GM12864 (cell line): ENCODE data around the gene FKBP1A.

Source experiments
- DNase-seq: peaks from one replicate; pipeline ENCODE4 v3.0.0-alpha.2; 2011; ENCODE audit warnings: low read depth
- H3K4me3 ChIP-seq: 2 replicates; pipeline ENCODE4 v1.5.1; 2011; ENCODE audit warnings: mild to moderate bottlenecking, low read depth, low read length, control low read depth
- TF ChIP-seq, protein P1 (sequence below): IDR thresholded peaks from 2 replicates; pipeline ENCODE4 v1.5.1; 2011; ENCODE audit warnings: low read depth, mild to moderate bottlenecking, moderate library complexity, low read length, control low read depth, inconsistent platforms; ENCODE audit errors: missing control alignments

The FKBP1A gene

DNA sequence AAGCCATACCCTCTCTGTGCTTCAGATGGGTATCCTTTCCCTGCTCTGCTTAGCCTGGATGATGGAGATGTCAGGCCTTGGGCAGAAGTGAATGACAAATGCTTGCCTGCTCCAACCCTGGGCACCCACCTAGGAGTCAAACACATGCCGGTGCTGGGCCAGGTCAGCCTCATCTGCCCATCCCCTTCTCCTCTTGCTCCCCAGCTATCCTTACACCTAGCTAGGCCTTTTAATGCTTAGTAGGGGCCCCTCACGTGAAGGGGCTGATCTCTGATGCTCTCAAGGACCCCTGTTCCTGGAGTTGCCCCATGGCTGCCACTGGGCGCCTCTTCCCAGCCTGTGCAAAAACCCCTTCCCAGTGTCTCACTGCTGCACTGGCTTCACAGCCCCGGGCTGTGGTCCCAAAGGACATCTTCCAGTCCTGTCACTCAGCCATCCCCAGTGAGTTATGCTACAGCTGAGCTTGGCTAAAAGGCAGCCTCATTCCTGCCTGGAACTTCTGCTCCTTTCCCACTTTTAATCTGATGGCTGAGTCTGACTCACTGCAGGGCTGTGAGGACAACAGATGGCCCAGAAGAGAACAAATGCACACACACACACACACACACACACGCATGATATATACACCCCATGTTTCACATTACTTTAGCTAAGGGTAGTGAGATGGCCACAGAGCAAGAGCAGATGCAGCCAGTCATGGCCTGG, 51.1 kb downstream of the FKBP1A start:
- no peak overlapping the region for H3K4me3 ChIP-seq
- DNase-seq: no peak
- TF ChIP-seq, protein P1, sequence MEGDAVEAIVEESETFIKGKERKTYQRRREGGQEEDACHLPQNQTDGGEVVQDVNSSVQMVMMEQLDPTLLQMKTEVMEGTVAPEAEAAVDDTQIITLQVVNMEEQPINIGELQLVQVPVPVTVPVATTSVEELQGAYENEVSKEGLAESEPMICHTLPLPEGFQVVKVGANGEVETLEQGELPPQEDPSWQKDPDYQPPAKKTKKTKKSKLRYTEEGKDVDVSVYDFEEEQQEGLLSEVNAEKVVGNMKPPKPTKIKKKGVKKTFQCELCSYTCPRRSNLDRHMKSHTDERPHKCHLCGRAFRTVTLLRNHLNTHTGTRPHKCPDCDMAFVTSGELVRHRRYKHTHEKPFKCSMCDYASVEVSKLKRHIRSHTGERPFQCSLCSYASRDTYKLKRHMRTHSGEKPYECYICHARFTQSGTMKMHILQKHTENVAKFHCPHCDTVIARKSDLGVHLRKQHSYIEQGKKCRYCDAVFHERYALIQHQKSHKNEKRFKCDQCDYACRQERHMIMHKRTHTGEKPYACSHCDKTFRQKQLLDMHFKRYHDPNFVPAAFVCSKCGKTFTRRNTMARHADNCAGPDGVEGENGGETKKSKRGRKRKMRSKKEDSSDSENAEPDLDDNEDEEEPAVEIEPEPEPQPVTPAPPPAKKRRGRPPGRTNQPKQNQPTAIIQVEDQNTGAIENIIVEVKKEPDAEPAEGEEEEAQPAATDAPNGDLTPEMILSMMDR: no peak

DNA sequence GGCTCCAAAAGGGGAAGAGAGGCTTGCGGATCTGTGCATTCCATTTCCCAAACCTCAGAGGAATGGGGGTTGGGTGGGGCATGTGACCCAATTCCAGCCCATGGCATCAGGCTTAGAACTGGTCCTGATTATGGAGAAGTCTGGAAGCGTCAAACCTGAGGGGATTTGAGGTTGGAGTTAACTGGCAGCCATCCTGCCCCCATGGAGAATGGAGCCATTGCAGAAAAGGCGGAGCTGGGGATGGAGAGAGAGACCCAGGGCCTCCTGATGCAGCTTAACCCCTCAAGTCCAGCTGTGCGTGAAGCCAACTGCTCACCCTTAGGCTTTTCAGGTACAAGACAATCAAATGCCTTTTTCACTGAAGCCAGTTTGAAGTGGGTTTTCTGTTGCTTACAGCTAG, 54.1 kb downstream of the FKBP1A start:
- no peak overlapping the region for H3K4me3 ChIP-seq
- no peak for DNase-seq
- TF ChIP-seq, protein P1: no peak

DNA sequence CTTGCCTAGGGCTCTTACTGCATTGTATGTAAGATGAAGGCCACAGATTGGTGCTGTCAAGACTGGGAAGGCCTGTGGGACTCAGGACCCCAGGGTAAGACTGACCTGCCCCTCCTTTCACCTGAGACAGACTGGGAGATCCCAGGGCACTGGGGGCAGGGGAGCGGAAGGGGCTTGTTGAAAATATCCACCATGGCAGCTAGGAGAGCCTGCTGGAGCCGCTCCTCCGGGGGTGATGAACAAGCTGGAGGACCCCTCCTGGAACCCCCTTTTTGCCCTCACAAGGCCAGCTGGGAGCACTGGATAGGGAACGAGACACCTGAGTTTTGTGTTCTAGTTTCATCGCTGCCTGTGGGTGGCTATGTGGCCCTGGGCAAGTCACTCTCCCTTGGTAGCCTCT, 54.8 kb downstream of the FKBP1A start:
- no peak for DNase-seq
- H3K4me3 ChIP-seq: no peak overlapping the region
- TF ChIP-seq, protein P1: no peak

- H3K4me3 ChIP-seq: no peak overlapping the region
- no peak for DNase-seq
- TF ChIP-seq, protein P1: no peak
Observed at GRCh38 chr20:1337441-1337840, 55.4 kb downstream of the FKBP1A start.

GRCh38 chr20:1336699-1337367, 56.0 kb downstream of the FKBP1A start:
- TF ChIP-seq, protein P1: no peak
- no peak for DNase-seq
- H3K4me3 ChIP-seq: no peak overlapping the region

DNA sequence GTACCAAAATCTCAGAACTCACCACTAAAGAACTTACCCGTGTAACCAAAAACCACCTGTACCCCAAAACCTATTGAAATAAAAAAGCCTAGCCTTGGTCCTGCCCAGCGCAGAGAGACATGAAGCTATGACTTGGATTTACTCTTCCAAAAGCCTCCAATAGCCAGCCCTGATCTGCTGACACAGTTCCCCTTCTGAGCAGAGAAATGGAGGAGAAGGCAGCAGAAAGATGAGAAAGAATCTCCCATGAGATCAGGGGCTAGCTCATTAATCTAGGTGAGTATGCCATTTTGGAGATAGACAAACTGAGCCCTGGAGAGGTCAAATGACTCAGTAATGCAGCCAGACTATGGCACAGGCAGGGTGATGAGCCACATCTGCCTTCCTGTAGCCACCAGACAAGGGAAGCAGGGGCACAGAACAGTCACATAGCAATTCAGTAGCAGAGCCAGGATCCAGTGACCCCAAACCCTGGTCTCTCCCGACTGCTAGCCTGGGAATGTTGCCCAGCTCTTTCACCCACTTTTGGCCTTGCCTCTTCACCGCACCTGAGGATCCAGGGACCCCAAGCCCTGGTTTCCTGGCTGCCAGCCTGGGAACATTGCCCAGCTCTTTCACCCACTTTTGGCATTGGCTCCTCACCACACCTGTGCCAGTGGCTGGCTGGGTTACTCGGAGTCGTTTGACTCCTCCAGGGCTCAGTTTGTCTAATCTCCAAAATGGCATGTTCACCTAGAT, 56.7 kb downstream of the FKBP1A start:
- TF ChIP-seq, protein P1: no peak
- no peak overlapping the region for H3K4me3 ChIP-seq
- DNase-seq: no peak
